ENCODE results near the gene CAMSAP1. TPM values are rescaled to one million over a fixed set of nuclear protein-coding genes. Genes with fewer than 3 reads are reported as not detected.

CAMSAP1 gene
- total and polyA plus RNA-seq, 10 of the 15 experiments (the other 5 are each of a cell fraction or from before 2014, with no cell fraction given), result 1.4 to 24.7 (median 8.0) TPM

- CTCF ChIA-PET, result interaction anchor here (1.0 to 2.5 kb wide), 4 partner anchors 9 to 95 kb away, joined by 3 to 14 read pairs (median 4); no protein-coding TSS in a partner anchor
- WGBS (ENCODE audit: insufficient coverage, insufficient replicate concordance, low lambda C conversion rate, missing lambda C conversion rate), result 71% methylated on average over 7 of the region's 7 CpGs
- Histone ChIP-seq H3K9me3 (replicated peaks; ENCODE audit: control insufficient read depth, insufficient read depth, low read length) (no peaks in the 10 kb centered on the region), H3K36me3 (ENCODE audit: control insufficient read depth in 2 of 2, insufficient read depth in 2 of 2, low read length in 1 of 2) (peaks cover 3 to 8% of the 10 kb centered on the region in 2 experiments), H3K79me2 (ENCODE audit: control insufficient read depth, insufficient read depth, low read length) (peaks cover 2% of the 10 kb centered on the region), H3K27ac (ENCODE audit: control insufficient read depth, insufficient read depth) (no peak overlapping the region), H3K9ac (ENCODE audit: control insufficient read depth, insufficient read depth, low read length) (no peak overlapping the region), H4K20me1 (ENCODE audit: control insufficient read depth, insufficient read depth) (no peaks in the 10 kb centered on the region), H3K4me2 (ENCODE audit: control insufficient read depth, insufficient read depth) (no peak overlapping the region), H3K27me3 (replicated peaks in 1 of 2; ENCODE audit: control insufficient read depth in 2 of 2, insufficient read depth in 2 of 2, low read length in 1 of 2) (no peaks in the 10 kb centered on the region), H3K4me3 (no peak overlapping the region), H3K4me1 (ENCODE audit: control insufficient read depth, insufficient read depth, low read length) (no peaks in the 10 kb centered on the region), H2AFZ (ENCODE audit: control insufficient read depth, low read depth, low read length) (no peak overlapping the region)
- FAIRE-seq (no peak), ATAC-seq (no peak), DNase-seq (ENCODE audit: low read depth, low spot score) (no peak)
- no TSS peak for BruUV-seq (replicated peaks)
- intact Hi-C loops (cut with micrococcal nuclease; ENCODE audit: unreplicated experiment), result loop anchor here (2.0 kb wide), 1 partner anchor 257 kb away; no protein-coding TSS in a partner anchor
- SMC1A ChIA-PET (ENCODE audit: uncharacterized antibody, unreplicated experiment), result no interaction called here
- POLR2A ChIA-PET, result no interaction called here
- TF ChIP-seq CHD2 (IDR thresholded peaks at IDR 0.05; ENCODE audit: borderline replicate concordance, low read depth, low read length) (no peak), HSF1 (IDR thresholded peaks at IDR 0.05; ENCODE audit: low read depth, low read length) (no peak), NFXL1 (IDR thresholded peaks at IDR 0.05; ENCODE audit: borderline replicate concordance) (no peak), LARP7 (IDR thresholded peaks at IDR 0.05) (no peak), MYB (IDR thresholded peaks at IDR 0.05; ENCODE audit: borderline replicate concordance, low read depth, low read length) (no peak), NFIC (IDR thresholded peaks at IDR 0.05; ENCODE audit: low read depth, low read length) (no peak), MEF2B (IDR thresholded peaks at IDR 0.05; ENCODE audit: partially characterized antibody, poor library complexity, severe bottlenecking) (no peak), CHD4 (IDR thresholded peaks at IDR 0.05) (no peak)
- RAD21 ChIA-PET (ENCODE audit: unreplicated experiment), result no interaction called here
- in situ Hi-C loops (cut with MboI), result loop anchor here (5.0 kb wide), 1 partner anchor 257 kb away; no protein-coding TSS in a partner anchor
Observed at GRCh38 chr9:135865531-135865930, 41.8 kb downstream of the CAMSAP1 start.
